ENCODE results near the gene CD14.
"Not testable (repeated sequence)": the region's sequence is repeated elsewhere in the genome, so short reads cannot be mapped to it uniquely, and the experiment has no call there.

The CD14 gene

GRCh38 chr5:140633021-140633471 is at the start of gene CD14:
TSS of gene CD14 (minus strand) at chr5:140633175. CDS start at chr5:140633071, 104 bp downstream.
- DNase-seq, result no peak

- no peak for DNase-seq
Observed at GRCh38 chr5:140678993-140679392, 46.0 kb upstream of the CD14 start.

GRCh38 chr5:140677947-140678346 is 45.0 kb upstream of the CD14 start:
- DNase-seq, result no peak

GRCh38 chr5:140674629-140675028 is 41.7 kb upstream of the CD14 start:
- DNase-seq, result no peak

- DNase-seq, result no peak
Observed at GRCh38 chr5:140674211-140674610, 41.2 kb upstream of the CD14 start.

GRCh38 chr5:140673187-140673976 is 40.4 kb upstream of the CD14 start, which contains the start of gene DND1:
TSS of gene DND1 (minus strand) at chr5:140673576. CDS start at chr5:140673542, 34 bp downstream.
- DNase-seq, result no peak

GRCh38 chr5:140672455-140673186 is 39.6 kb upstream of the CD14 start:
- no peak for DNase-seq

GRCh38 chr5:140671472-140672125 is 38.6 kb upstream of the CD14 start:
- no peak for DNase-seq

- DNase-seq, result not testable (repeated sequence)
Observed at GRCh38 chr5:140671035-140671434, 38.1 kb upstream of the CD14 start.

GRCh38 chr5:140664359-140665119 is 31.6 kb upstream of the CD14 start, which contains the start of gene WDR55:
TSS of gene WDR55 (plus strand) at chr5:140664904. CDS start at chr5:140664913, 9 bp downstream.
- peak; percentile 95 for DNase-seq

- no peak for DNase-seq
Observed at GRCh38 chr5:140664030-140664358, 31.0 kb upstream of the CD14 start.

GRCh38 chr5:140660371-140660770 is 27.4 kb upstream of the CD14 start:
- DNase-seq, result not testable (repeated sequence)

- DNase-seq, result no peak
Observed at GRCh38 chr5:140658870-140659269, 25.9 kb upstream of the CD14 start.

- DNase-seq, result no peak
Observed at GRCh38 chr5:140647042-140647419, 14.1 kb upstream of the CD14 start.

- DNase-seq, result no peak
Observed at GRCh38 chr5:140642718-140643117, 9.7 kb upstream of the CD14 start.

- no peak for DNase-seq
Observed at GRCh38 chr5:140641716-140642115, 8.7 kb upstream of the CD14 start.

- peak; percentile 98 for DNase-seq
Observed at GRCh38 chr5:140639148-140639981, 6.4 kb upstream of the CD14 start, which contains the start of gene TMCO6. TSS of gene TMCO6 (plus strand) at chr5:140639451. CDS start at chr5:140639528, 77 bp downstream.

GRCh38 chr5:140638898-140639147 is 5.8 kb upstream of the CD14 start:
- not testable (repeated sequence) for DNase-seq

GRCh38 chr5:140637371-140638100 is 4.6 kb upstream of the CD14 start:
- DNase-seq, result no peak

GRCh38 chr5:140635291-140636257 is 2.6 kb upstream of the CD14 start:
- no peak for DNase-seq

Data from stimulated activated CD4-positive, alpha-beta T cell treated with anti-CD3 and anti-CD28 coated beads, Interleukin-12 subunit alpha, Interleukin-12 subunit beta, amount 100 ng/mL, for 4 hours (primary cell).